Stimulated activated CD8-positive, alpha-beta memory T cell treated with anti-CD3 and anti-CD28 coated beads, Interleukin-7, amount 100 ng/mL, for 4 hours (primary cell): ENCODE measurements around the gene LFNG.
"Not testable (repeated sequence)": the region's sequence is repeated elsewhere in the genome, so short reads cannot be mapped to it uniquely, and the experiment has no call there.

Experiments
- DNase-seq, 2 donors: peaks; one replicate each; pipeline ENCODE4 v3.0.0-alpha.2; 2020; ENCODE audit warnings: low read depth in 2 of 2

Gene LFNG

DNA sequence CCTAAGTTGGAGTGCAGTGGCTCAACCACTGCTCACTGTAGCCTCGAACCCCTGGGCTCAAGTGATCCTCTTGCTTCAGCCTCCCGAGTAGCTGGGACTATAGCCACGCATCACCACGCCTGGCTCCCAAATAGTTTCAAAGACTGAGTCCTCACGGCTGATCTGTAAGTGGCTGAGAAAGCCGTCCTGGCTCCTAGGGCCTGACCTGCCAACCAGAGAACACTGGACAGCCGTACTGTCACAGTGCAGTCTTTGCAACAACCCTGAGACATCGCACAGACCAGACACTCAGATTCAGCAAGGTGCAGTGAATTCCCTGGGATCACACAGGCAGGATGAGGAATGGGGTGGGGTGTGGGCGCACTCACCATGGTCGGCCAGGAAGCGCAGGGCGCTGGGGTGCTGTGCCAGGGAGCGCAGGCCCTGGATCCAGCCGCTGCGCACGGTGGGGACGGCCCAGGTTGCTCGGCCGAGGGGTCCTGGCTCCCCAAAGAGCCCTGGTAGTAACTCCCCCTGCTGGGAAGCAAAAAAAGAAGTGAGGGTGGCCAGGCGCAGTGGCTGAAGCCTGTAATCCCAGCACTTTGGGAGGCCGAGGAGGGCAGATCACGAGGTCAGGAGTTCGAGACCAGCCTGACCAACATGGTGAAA lies 25.1 kb downstream of the LFNG start:
- DNase-seq = no peak

DNA sequence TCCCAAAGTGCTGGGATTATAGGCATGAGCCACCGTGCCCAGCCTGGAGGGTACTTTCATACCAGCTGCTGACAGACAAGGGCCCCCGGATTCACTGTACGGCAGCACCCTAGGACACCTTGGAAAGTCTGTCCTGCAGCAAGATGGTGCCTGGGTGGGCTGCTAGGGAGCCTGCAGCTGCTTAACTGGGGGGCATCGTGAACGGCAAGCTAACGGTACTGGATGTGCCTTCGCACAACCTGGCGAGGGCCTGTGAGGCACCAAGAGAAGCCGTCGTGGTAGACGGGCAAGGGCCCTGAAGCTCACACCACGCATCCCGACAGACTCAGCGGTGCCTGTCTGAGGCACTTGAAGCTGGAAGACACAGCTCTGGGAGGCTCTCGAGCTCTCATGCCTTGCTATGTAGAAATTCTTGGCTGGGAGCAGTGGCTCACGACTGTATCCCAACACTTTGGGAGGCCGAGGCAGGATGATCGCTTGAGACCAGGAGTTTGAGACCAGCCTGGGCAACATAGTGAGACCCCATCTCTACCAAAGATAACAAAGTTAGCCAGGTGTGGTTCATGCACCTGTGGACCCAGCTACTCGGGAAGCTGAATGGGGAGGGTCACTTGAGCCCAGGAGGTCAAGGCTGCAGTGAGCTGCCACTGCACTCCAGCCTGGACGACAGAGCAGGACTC lies 26.3 kb downstream of the LFNG start:
- no peak for DNase-seq

DNA sequence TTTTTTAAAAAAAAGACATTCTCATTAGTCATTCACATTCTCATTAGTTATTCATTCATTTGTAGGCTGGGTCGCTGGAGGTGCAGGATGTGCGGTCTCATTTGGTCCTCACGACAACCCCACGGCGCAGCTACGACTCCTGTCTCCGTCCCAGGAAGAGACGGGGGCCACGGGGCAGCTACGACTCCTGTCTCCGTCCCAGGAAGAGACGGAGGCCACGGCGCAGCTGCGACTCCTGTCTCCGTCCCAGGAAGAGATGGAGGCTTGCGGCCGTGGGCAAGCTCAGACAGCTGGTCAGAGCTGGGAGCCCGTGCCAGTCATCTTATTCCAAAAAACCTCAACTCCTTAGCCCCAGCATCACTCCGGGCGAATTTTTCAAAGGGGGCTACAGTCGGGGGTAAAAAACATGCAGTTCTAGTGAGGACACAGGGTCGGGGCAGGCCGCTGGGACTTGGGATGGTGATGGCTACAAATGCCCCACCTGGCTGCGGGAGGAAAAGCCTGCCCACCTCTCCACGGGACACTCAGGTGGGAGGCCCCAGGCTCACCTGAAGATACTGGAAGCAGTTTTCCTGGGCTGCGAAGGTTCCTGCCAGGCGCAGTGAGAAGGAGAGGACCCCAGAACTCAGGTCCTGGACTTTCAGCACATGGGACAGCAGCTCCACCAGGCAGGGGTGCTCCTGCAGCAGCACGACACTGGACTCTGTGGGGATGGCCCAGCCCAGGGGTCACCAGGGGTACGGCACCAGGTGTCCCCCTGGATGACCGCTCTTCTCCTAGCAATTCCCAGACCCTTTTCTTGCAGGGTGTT lies 27.4 kb downstream of the LFNG start:
- no peak for DNase-seq

DNA sequence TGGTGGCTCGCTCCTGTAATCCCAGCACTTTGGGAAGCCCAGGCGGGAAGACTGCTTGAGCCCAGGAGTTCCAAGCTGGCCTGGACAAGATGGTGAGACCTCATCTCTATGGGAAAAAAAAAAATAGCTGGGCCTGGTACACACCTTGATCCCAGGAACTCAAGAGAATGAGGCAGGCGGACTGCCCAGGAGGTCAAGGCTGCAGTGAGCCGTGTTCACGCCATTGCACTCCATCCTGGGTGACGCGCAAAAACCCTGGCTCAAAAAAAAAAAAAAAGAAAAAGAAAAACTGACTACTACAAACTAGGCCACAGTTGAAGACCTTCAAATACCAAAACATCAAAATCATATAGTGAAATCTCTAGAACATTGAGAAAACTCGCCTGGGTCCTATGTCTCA lies 31.8 kb downstream of the LFNG start:
- DNase-seq = no peak

DNA sequence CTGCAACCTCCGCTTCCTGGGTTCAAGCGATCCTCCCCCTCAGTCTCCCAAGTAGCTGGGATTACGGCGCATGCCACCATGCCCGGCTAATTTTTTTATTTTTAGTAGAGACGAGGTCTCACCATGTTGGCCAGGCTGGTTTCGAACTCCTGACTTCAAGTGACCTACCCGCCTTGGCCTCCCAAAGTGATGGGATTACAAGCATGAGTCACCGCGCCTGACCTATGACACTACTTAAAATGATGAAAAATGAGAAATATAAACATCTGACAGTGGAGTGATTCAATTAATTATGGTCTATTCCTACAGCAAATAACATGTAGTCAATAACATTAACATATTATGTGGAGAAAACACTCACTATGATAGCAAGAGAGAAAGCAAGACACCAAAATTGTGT lies 33.5 kb downstream of the LFNG start:
- no peak for DNase-seq

DNA sequence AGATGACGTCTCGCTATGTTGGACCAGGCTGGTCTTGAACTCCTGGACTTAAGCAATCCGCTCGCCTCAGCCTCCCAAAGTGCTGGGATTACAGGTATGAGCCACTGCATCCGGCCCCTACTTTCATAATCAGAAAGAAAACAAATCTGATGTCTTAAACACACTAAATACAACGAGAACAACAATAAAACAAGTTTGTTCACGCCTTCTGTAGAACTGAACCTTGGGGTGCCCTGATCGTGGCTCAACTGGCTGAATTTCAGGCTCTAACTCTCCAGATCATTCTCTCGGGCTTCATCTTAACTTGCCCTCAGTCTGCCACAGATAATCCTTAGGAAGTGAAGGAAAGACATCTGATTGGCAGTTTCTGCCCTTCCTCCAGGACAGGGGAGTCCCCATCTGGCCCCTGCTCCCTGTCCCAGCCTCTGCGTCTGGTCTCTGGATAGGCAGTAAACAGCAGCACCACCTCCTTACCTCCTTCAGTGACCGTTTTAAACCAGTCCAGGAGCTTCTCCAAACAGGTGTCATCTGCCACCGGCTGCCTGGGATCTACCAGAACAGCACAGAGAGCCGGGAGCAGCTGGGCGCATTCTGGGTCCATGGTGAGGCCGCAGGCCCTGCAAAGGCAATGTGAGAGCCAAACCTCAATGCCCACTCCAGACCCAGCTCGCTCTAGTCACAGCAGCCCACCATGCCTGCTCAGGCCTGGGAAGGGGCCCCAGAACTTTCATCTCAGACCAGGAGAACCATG lies 34.4 kb downstream of the LFNG start:
- DNase-seq = no peak

DNA sequence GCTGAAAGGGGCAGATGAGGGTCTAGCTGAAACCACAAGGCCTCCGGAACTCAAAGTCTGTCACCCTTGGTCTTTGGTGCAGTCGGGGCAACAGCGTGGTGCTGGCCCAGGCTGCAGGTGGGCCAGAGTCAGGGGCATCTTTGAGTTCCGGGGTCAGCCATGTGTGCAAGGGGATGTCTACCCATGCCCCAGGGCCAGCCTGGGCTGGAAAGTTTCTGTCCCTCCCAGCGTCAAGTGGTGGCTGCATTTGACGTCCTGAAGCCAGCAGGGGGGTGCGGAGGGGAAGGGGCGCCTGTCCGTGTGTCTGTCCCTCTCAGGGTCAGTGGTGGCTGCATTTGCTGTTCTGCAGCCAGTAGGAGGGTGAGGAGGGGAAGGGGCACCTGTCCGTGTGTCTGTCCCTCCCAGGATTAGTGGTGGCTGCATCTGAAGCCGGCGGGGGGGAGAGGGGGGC lies 35.1 kb downstream of the LFNG start:
- no peak for DNase-seq

DNA sequence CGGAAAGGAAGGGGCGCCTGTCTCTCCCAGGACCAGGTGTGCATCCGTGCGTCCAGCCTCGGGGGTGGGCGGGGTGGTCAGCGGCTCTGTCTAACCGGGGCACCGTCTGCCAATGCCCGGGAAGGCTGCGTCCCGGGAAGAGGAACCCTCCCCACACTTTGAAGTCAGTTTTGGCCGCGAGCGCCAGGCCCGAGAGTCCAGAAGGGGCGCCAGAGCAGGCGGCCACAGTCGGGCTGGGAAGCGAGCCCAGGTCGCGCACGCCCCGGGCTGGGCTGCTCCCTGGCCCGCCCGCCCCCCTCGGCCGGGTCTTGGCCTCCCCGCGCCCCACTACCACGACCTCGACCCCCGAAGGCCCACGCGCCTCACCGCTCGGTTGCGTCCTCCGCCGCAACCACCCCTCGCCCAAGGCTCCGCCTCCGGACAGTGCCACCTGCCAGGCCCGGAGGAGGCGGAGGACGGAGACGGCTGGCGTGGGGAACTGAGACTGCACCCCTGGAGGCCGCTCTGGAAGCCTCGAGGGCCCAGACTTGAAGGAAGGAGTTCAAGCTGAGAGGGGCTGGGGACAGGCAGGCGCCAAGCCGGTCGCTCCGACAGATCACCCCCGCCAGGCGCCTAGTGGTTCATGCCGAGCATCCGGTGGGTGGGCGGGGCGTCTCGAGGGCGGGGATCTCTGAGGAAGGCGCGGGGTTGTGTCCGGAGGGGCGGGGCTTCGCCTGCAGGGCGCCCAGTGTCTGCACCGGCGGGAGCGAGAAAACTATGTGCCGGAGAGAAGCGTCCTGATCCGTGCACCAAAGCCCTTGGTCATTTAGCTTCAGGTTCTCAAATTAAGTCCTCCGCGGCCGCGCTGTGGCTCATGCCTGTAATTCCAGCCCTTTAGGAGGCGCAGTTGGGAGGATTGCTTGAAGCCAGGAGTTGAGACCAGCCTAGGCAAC lies 35.8 kb downstream of the LFNG start, which contains the start of gene BRAT1:
TSS of gene BRAT1 (minus strand) at position 404 of the 932 bp plus-strand sequence. CDS start 1,093 bp downstream, outside the sequence.
- DNase-seq = peak; percentile 89 to 91

DNA sequence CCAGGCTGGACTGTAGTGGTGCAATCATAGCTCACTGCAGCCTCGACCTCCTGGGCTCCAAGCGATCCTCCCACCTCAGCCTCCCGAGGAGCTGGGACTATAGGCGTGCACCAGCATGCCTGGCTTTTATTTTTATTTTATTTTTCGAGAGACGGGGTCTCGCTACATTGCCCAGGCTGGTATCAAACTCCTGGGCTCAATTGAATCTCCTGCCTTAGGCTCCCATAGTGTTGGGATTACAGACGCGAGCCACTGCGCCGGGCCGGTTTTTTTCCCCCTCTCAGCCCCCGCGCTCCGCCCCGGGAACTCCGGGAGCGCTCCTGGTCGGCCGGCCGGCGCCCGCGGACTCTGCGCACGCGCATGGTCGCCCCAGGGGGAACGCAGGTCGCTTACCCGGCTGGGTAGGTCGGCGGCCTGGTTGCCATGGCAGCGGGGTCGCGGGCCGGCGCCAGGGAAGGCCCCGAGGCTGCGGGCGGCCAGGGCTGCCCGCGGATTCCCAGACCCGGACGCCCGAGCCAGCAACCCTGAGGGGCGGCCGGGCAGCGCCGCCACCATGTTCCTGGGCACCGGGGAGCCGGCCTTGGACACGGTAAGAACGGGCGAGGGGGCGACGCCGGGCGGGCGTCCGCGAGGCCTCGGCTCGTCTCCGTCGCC lies 39.2 kb downstream of the LFNG start, which contains the start of gene IQCE:
TSS of gene IQCE (plus strand) at position 351 of the 654 bp plus-strand sequence. CDS start at position 554, 203 bp downstream.
- DNase-seq = peak; percentile 77 to 87

DNA sequence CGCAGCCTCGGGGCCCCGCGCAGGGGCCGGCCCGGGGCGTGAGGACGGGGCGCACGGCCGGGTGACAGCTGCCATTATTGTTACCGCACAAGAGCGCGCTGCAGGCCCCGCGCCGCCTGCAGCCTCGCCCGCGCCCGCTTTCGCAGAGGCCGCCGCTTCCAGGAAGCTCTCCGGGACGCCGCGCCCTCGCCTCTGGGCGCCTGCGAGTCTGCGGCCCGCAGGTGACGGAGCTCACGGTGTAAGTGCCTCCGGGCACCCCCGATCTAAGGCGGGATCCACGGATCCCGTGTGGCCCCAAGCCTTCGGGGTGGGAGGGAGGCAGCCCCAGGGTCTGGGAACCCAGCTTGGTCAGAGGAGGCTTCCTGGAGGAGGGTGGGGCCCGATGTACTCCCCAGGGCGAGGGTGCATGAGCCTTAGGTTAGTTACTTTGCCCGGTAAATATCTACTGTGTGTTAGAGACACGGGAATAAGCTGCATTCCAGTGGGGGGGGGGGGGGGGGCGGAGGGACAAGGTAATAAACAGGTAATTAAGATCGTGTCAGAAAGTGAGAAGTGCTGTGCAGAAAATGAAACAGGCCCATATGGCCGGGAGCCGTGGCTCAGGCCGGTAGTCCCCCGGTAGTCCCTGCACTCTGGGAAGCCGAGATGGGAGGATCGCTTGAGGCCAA lies 39.8 kb downstream of the LFNG start:
- DNase-seq = peak in 1 of 2 donors; percentile 17

DNA sequence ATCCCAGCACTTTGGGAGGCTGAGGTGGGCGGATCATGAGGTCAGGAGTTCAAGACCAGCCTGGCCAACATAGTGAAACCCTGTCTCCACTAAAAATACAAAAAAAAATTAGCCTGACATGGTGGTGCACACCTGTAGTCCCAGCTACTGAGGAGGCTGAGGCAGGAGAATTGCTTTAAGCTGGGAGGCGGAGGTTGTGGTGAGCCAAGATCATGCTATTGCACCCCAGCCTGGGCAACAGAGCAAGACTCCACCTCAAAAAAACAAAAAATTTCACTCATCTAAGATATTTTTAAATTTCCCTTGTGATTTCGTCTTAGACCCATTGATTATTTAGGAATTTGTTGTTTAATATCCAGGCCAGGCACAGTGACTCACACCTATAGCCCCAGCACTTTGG lies 44.4 kb downstream of the LFNG start:
- DNase-seq = not testable (repeated sequence)

DNA sequence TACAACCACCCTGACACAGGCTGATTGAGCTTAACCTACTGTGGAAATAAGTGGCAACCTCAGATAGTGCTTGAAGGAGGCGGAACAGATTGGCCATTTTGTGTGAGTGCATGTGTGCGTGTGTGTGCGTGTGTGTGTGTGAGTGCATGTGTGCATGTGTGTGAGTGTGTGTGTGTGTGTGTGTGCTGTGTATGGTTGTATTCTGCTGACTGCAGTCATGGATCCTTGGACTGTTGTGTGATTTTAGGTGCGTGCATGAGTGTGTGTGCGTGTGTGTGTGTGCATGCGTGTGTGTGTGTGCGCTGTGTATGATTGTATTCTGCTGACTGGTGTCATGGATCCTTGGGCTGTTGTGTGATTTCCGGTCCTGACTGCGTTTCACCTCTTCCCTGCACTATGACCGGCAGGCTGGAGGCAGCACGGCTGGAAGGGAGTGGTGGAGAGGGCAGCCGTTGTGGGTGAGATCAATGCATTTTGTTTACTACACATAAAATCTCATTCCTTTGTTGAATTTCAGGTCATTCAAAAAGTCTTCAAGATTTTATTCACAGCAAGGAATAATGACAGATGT lies 45.5 kb downstream of the LFNG start:
- DNase-seq = no peak

DNA sequence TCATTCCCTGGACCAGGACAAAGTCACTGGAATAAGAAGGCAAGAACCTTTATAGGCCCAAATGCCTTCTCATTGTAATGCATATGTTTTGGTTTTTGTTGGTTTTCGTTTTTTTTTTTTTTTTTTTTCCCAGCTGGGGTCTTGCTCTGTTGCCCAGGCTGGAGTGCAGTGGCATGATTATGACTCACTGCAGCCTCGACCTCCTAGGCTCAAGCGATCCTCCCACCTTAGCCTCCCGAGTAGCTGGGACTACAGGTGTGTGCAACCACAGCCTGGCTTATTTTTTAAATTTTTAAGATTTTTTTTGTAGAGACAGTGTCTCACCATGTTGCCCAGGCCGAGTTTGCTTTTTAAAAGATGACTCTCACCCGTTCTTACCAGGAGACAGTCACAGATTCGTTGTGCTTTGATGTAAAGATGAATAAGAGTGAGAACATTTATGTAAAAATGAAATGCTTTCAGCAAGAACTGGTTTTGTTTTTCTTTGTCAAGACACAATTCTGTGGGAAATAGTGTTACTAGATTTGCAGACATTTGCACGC lies 46.8 kb downstream of the LFNG start:
- no peak for DNase-seq

DNA sequence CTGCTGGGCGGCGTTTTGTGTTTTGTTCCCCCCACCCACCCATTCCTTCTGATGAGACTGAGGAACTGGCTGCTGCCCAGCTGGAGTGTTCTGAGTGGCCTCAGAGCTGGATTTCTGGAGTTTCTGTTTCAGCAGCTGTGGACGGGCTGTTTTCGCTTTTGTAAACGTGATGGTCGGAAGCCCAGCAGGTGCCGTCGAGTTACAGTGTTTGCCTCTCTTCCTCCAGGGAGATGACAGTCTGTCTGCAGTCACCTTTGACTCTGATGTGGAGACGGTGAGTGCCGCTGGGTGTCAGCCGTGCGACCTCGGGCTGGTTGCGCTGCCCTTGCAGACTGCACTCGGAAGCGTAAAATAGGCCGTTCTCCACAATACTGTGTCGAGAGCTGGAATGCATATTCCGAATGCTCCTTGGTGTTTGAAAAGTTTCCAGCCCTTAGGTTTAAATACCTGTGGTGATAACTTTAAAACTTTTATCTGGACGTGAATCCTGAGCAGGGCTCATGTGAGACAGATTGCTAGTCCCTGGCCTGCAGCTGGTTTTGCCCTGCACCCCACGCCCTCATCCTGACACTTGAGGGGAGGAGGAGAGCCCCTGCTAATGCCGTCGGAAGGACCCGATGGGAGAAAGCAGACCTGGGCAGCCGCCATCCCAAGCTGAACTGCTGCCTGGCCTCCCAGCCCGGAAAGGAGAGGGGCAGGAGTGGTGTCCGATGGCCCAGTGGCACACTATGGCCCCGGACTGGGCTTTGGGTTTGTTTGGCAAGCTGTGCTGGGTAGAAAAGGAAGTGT lies 47.5 kb downstream of the LFNG start:
- DNase-seq = no peak

DNA sequence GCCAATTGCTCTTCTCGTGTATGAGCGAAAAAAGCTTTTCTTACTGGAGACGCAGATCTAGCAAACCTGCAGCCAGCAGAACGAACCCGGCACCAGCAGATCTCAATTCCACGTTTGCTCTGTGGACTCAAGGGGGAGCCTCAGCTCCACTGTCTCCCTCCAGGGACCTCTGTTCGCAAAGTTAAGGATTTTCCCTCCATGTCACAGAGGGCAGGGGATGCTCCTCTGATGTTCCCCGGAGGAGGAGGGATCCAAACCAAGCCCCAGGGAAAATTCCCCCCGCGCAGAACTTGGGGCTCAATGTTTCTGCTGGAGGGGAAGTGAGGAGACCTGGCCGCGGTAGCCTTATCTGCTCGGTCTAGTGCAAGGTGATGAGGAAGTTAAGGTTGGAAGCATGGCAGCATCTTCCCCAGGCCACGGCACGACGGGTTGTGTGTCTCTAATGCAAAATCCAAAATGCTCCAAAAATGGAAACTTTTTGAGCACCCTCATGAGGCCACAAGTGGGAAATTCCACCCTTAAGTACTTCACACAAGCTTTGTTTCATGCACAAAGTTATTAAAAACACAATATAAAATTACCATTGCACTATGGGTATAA lies 48.2 kb downstream of the LFNG start:
- no peak for DNase-seq

DNA sequence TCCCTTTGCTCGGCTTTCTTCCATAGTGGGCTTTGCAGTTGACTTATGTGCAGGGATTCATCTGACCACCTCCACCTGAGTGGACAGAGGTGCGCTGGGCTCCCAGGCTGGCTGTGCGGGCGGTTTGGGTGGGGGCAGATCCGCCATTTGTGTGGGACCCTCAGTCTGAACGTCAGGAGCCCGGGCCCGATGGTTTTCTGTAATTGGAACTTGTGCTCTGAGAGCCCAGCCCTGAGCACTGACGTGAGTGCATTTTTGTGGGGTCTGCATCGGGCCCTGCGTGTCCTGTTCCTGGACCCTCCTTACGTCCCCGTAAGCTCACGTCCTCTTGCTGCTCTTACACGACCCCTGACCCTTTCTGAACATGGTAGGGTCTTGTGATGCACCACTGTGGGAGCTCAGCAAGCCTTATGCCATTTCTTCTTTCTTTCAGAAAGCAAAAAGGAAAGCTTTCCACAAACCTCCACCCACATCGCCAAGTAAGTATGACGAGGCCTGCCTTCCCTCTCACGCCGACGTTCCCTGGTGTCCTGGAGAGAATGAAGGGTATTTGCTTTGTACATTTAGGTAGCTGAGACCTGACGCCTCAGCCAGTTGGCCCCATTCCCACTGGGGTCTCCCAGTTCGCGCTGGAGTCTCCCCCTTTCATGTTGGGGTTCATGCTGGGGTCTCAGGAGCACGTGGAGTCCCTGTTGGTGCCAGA lies 49.1 kb downstream of the LFNG start:
- DNase-seq = no peak

DNA sequence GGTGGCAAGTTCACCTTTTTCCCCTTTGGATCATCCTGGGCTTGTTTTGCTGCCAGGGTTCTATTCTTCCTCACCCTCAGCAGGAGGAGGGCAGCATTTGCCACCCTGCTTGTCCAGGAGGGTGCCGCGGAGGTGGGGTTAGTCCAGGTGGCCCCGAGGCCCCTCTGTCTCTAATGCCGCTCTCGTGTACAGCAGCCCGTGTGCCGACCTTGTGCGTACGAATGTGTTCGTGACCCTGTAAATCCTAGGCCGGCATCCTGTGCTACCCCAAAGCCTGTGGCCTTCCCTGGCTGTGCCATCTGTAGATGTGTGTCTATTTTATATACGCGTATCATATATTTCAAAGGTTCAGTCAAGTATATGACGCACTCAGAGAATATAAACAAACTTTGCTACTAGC lies 49.8 kb downstream of the LFNG start:
- no peak for DNase-seq
